ENCODE data around the gene CD86.
"Not testable (repeated sequence)": the region's sequence is repeated elsewhere in the genome, so short reads cannot be mapped to it uniquely, and the experiment has no call there.

CD86 gene

DNA sequence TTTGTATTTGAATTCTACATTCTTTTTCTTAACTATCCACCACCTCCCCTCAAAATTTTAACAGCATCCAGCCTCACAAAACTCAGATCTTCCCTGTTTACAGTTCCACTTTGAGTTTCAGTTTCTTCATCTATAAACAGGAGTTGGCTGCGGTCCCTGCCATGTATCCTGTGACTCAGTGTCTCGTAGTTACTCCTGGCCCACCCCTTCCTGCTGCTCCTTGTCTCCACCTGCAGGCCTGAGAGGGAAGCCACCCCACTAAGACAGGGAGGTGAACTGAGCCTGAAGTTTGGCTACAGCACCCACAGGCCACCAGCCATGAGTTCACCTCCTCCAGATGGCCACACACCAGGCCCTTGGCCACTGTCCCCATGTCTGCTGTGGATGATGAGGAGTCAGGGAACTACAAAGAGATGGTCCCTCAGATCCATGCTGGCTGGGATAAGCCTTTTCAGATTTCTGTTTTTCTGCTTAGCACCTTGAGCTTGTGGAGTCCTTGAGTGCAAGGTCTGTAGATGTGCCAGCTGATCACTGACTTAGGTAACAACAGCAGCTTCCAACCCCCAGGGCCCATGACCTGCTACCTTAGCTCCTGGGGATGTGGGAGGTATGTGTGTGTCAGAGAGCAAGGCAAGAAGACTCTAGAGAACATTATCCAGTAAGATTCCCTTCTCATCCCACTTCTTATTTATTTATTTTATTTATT is 37.5 kb downstream of the CD86 start:
- DNase-seq = peak; percentile 32 to 53

DNA sequence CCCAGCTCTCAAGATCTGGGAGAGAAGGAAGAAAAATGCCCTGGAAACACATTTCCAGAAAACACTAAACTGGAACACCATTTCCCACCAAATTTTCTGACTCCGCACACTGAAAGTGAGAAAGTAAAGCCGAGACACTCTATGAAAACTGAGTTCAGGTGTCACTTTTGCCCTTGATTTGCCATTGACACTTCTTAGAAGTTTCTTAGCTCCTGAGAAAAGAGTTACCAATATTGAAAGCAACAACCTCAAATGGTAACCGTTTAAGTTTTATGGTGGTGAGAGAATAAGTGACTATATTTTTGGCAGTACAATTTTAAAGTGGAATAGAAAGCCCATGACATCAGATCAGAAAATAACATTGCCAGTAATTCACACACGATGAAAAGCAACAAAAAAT is 39.0 kb downstream of the CD86 start:
- DNase-seq = no peak

DNA sequence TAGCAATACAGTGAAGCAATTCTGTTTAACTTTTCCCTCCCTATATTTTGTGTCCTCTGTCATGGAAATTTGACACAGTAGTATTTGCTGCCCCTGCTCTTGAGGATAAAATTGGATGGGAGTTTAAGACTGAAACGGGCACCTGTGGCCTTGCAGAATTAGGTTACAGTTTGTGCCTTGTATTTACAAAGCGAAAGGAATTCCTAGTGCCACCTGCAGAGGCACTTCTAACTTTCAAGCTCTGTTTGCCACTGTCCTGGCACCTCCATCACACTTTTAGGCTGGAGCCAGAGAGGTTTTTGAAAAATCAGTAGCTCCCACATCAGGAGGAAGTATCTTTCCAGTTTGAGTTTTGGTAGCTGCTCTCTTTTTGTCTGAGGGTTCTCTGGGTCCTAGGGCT is 39.5 kb downstream of the CD86 start:
- DNase-seq = no peak

DNA sequence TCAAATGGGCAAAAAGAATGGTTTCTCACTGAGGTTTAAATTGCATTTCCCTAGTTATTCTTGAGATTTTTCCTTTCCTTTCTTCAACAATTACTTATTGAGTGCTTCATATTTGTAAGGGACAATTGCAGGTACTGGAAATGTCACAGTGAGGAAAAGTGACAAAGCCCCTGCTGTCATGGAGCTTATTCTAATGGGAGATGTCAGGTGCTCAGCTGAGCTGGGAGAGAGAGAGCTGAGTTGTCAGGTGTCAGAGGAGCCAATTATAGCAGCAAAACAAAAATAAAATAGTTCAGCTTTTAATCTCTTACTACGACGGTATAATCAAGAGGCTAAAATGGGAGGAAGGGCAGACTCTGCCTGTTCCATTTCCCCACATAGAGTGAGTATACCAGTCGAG is 42.0 kb downstream of the CD86 start:
- no peak for DNase-seq

DNA sequence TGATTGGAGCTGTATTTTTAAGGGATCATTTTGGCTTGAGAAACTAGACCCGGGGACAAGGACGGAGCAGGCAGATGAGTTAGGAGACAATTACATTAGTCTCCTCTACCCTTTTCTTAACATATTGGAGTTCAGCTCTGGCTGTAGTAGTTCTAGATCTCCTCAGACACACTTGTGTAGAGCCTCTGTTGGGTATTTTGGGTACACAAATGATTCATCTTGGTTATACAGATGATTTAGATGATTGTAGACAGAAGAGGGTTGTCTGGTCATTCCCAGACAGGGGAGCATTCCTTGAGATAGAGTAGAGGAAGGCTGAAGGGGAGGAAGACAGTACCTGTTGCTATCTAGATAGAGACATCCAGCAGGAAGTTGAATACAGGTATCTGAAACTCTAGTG is 43.4 kb downstream of the CD86 start:
- no peak for DNase-seq

DNA sequence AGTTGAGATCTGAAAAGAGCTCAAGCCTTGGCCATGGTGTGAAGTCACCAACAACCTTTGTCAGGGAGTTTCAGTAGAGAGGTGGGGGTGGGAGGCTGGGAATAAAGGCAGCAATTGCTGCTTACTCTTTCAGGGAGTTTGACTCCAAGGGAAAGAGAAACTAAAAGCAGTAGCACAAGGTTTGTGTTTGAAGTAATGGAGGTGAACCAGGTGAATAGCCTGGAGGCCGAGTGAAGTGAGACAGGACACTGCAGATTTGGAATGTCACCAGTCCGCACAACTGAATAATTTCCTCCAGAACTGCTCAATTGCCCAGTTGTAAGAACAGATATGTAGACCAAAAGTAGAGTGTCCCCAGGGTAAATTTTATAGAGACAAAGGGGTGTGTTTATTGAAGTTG is 44.1 kb downstream of the CD86 start:
- DNase-seq = no peak

DNA sequence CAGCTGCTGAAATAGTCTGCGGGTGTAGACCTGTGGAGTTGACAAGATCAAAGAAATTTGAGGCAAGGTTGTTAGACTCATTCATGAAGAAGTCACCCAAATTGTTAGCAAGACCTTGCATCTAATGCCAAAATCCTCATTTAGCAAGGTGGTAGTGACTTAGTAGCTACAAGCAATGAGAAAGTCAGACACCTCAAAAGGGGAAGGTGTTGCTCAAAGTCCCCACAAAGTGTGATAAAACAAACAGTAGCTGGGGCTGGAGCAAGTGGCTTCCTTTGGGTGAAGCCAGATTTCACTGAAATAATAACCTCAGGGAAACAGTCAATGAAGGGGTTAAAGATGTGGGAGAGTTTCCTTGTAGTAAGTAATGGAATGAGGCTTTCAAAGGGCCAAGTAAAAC is 44.9 kb downstream of the CD86 start:
- DNase-seq = no peak

DNA sequence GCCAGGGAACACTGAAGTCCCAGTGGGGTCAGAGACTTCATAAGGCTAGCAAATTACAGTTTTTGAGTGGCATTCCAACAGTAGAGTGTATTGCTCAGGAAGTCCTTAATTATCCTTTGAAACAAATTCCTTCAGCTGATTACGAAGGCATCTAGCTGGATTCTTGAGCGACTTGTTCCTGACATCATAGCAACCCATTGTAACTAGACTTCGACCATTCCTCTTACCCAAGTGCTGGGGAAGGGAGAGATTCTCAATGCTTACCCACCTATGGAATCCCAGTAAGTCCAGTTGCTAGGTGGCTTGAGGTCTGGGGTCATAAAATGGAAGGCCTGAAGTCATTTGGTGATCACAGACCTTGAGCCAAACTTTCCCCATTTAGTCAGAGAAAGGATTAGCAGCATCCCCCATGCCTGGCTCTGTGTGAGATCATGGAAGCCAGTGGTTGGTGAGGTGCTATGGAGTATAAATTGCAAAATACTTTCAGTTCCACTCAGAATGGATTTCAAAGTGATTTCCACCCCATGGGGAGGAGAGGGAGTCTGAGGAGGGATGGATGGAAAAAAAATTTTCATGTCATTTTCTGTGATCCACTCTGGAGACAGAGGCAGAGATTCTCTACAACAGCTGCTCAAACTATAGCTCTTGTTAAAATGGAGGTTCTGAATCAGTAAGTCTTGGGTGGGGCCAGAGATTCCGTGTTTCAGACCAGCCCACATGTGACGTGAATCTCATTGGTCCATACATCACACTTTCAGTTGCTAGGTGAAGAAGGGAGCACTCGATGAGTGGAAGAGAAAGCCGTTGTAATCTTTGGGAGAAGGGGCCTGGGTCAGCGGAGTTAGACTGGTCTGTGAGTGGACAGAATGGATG is 45.7 kb downstream of the CD86 start:
- peak; percentile 47 to 57 for DNase-seq

DNA sequence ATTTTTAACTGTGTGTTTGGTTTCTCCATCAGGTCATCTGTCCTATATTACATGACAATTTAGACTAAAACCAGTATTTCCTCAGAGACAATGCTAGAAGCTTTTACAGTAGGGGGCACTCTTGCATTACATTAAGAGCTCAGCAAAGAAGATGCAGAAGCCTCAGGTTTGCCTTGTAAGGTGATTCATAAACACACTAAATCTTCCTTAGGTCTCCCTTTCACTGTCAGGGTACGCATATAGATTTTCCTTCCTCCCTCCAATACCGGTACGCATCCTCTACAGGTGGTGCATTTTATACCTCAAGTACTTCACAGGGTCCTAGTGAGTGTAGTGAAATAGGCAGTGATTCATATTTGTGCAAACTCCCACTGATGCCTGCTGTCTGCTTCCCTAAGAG is 46.5 kb downstream of the CD86 start:
- peak in 1 of 2 donors; percentile 76 for DNase-seq

DNA sequence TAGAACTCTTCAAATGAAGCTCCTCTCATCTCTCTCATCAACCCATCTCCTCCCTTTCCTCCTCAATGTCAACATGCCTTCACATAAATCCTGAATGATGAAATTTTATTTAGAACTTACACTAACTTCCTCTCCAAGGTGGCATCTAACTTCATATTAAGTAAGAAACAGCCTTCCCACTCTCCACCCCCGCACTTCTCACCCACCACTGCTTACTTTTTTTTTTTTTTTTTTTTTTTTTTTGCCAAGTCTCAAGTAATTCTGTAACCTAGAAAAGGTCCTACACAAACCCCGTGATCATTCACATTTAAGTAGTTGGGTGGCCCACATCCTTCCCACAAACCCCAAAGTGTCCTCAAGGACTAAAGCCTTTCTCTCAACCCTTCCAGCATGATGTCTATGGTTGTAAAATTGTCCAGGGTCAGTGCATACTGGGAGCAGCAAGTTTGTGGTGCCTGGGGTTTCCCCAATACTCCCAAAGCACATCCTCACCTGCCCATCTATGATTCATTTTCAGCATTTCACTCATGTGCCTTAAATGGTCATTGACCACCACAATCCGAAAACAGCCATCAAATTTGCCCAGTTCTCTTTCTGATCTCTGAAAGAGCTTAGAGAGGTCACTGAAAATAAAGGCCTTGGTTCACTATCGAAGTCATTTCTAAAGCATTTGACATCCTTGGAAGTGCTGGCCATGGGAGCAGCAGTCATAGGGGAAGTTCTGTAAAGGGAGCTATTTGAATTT is 47.2 kb downstream of the CD86 start:
- no peak for DNase-seq

DNA sequence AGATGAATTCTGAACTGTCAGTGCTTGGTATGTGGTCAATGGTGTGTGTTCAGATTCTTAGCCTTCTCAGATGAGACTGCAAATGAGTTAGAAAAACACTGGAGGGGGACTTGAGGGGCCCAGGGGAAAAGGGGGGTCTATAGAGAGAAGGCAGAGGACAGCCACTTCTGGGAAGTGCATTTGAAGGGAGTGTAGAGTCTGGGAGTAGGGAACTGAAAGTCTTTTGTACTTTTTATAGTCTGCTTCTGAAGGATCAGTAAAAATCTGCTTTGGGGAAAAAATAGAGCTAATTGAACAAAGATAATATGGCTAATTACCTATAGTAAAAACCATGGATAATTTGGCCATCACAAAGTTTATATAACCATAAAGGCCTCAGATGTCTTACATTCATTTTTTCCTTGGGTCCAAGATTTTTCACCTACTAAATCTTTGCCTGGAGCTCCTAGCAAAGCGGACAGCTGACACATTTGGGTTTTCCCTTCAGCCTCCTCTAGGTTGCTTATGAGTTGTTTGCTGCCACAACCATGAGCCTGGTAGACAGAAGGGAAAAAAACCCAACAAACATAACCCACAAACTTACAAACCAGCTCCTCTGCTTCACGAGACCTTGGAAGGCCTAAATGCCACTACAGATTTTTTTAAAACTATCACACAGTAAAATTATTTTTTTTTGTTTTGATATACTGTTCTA is 48.8 kb downstream of the CD86 start:
- DNase-seq = no peak

DNA sequence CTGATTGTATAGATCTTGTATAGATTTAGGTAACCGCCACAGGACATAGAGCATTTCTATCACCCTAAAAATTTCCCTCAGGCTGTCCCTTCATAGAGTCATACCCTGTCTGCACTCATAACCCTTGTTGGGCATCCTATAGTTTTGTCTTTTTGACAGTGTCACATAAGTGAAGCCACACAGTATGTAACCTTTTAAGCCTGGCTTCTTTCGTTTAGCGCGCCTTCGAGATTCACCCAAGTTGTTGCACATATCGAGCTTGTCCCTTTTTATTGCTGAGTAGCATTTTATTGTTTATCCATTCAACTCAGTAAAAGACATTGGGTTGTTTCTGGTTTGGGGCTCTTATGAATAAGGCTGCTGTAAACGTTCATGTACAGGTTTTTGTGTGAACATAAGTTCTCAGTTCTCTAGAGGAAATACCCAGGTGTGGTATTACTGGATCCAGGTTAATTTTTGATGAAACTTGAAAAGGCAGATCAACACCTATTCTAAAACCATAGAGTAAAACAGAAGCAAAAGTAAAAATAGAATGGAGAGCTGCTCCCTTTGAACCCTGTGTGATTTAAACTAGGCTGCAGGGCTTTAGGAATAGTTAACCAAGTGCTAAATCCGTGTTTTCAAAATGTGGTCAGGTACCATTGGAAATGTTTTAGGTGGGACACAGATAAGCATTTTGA is 49.5 kb downstream of the CD86 start:
- DNase-seq = no peak

DNA sequence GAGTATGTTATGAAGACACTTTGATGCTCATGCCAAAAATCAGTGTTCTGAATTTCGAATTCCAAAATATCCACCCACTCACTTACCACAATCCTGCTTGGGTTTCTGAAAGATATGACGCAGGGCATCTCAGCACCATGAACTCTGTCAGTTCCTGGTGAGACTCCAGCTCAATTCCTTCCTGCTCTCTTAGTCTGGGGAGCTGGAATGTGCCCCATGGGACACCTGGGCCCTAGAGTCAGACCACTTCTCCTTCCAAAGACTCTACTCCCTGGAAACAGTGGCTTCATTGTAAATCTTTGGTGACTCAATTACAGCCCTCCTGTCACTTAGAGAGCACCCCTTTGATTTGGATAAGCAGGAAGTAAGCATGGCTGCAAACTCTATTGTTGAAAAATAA is 50.5 kb downstream of the CD86 start:
- DNase-seq = no peak

DNA sequence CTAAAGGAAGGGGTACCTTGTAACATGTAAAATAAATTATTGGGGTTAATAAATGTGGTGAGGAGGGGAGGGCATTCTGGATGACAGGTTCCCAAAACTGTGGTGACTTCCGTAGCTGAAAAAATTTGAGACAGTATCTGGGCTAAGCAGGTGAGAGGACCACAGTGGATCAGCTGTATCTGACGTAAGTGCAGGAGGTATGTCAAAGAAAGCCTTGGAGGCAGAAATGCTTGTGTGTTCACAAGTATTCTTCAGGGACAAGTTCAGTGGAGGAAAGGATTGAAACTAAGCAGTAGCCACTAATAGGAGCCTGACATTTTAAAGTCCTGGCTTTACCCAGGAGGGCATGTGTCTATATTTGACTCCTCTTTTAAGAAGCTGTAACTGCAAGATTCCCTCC is 52.0 kb downstream of the CD86 start:
- no peak for DNase-seq

DNA sequence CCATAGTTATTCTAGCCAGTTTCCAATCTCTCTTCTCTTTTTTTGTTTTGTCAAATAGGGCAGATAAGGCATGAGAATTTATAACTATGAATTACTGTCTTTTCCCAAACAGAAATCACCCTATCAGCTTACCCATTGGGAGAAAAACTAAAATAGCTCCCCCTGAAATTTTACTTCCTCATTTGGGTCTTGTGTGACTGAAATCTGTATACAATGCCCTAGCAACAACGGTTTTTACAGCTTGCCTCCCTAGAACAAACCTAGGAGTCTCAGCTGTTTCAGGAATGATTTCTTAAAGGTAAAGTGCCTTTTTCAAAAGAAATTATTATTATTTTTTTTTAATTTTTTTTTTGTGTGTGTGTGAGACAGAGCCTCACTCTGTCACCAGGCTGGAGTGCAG is 56.8 kb downstream of the CD86 start:
- no peak for DNase-seq

DNA sequence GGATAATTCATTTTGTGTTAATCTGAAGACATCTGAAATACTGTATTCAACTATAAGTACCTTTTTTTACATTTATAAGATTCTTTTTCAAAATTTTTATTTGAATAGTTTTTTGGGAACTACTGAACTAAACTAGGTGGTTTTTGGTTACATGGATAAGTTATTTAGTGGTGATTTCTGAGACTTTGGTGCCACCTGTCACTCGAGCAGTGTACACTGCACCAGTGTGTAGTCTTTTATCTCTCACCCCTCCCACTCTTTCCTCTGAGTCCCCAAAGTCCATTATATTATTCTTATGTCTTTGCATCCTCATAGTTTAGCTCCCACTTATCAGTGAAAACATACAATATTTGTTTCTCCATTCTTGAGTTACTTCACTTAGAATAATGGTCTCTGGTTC is 57.6 kb downstream of the CD86 start:
- no peak for DNase-seq

DNA sequence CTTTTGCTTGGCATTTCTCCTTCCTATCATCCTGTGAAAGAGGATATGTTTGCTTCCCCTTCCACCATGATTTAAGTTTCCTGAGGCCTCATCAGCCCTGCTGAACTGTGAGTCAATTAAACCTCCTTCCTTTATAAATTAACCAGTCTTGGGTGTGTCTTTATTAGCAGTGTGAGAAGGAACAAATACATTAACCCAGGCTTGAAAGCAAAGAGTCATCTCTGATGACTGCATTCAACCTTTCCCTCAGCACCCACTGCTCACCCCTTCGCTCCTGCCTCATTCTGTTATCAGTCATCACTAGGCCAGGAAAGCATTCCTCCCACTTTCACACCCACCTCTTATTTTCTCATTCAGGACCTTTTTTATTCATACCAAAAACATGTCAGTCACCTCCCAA is 68.7 kb downstream of the CD86 start:
- DNase-seq = no peak

DNA sequence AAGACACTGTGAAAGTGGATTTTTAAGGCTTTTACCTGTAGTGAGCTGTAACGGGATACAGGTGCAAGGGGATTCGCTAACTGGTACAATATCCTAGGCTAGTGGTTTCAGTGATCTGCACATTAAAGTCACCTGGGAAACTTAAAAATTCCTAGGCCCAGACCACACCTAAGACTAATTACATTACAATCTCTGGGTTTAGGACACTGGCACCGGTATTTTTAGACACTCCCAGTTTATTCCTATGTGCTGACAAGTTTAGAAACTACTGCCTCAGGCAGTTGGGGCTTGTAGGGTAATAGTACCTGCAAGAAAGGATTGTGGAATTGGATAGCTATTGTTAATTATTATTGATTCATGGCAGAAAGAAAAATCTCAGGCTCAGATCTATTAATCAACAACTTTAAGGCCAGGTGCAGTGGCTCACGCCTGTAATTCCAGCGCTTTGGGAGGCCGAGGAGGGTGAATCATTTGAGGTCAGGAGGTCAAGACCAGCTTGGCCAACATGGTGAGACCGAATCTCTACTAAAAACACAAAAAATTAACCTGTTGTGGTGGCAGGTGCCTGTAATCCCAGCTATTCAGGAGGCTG is 77.9 kb downstream of the CD86 start:
- no peak for DNase-seq

DNA sequence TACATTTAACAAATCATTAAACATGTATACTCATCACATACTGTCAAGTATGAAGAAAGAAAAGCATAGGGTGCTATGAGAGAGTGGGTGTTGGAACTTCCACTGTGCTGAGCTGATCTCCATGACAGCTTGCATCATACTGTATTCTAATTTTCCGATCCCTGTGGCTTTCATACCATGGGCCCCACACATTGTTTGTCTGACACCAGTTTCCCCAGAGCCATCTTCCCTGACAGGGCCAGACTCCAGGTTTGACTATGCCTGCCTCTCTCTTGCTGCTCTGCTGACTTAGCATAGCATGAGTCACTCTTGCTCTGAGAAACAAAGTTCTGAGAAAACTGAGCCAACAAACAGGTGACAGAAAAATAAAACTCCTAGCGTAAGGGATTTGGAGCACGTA is 91.3 kb downstream of the CD86 start:
- no peak for DNase-seq

DNA sequence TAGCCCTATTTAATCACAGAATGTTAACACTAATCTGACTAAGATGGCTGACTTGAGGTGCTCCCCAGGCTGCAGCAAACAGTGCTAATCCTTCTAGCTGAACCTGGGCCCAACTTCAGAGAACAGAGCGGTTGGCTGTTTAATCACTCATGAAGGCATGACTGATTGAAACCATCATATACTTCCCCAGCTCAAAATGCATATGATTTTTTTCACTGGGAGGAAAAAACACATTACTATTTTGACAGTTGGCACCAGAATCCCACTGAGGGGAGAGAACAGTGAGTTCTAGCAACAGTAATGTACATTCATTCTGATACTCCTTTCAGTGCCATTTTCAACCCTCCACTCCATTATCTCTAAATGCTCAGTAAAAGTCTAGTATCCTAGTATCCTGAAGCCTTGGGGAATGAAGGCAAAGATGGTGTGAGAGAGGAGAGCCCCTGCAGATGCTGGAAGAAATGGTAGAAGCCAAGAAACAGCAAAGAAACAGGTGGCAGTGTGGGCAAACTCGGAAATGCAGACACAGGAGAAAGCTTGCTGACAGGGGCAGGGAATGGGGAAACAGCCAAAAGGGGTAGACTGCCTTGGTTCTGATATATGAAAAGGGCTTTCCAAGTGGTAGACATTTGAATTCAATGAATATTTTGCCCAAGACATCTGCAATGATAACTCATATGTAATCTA is 93.9 kb downstream of the CD86 start:
- DNase-seq = no peak

DNA sequence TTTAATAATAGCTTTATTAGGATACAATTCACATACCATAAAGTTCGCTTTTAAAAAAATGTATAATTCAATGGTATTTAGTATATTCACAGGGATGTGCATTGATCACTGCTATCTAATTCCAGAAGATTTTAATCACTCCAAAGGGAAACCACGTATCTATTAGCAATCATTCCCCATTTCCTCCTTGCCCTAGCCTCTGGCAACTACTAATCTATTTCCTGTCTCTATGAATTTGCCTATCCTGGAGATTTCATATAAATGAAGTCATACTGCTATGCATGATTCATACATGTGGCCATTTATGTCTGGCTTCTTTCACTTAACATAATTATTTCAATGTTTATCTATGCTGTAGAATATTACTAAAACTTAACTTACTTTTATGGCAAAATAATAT is 96.3 kb downstream of the CD86 start:
- no peak for DNase-seq

DNA sequence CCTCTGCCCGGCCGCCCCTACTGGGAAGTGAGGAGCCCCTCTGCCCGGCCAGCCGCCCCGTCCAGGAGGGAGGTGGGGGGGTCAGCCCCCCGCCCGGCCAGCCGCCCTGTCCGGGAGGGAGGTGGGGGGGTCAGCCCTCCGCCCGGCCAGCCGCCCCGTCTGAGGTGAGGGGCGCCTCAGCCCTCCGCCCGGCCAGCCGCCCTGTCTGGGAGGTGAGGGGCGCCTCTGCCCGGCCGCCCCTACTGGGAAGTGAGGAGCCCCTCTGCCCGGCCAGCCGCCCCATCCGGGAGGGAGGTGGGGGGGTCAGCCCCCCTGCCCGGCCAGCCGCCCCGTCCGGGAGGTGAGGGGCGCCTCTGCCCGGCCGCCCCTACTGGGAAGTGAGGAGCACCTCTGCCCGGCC is 109.8 kb downstream of the CD86 start:
- DNase-seq = not testable (repeated sequence)

Measured in CD4-positive, alpha-beta T cell treated with Interleukin-4 for 1 hour (primary cell).